ENCODE measurements around the gene MGAT3.

DNA sequence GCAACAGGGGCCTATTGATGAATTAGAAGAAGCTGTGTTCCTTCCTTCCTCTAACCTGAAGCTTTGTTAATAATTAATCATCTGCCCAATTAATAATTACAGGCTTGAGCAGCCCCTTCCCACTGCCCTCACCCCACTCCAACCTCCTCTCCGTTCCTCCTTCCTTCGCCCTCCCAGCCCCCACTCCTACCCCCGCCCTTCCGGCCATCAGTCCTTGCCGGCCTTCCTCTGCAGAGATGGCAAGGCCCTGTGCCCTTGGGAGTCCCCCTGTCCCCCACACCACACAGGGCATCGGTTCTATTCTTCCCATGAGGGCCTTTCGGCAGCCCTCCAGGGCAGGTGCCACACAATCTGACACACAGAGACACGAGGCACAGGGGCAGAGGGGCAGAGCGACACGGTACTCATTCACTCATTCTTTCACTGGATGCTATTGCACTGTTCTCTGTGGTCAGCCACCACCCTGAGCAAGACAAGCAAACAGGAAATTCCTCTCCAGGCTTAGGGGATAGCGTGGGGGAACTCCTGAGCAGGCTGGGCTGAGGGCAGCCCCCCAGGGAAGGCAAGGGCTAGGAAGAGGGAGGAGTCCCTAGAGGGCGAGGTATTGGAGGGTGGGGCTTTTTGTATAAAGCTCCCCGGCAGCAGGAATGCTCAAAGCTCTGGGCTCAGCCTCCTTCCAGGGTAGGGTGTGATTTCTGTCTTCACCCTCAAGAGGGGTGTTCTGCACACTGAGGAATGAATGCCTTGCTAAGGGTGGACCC, 14.7 kb downstream of the MGAT3 start:
- TF ChIP-seq EP300 (IDR thresholded peaks at IDR 0.05; ENCODE audit: borderline replicate concordance in 1 of 2, low read depth in 1 of 2, low read length in 1 of 2) = no peak
- TF ChIP-seq GABPA (IDR thresholded peaks at IDR 0.05; ENCODE audit: low read depth) = no peak
- TF ChIP-seq, protein P1, sequence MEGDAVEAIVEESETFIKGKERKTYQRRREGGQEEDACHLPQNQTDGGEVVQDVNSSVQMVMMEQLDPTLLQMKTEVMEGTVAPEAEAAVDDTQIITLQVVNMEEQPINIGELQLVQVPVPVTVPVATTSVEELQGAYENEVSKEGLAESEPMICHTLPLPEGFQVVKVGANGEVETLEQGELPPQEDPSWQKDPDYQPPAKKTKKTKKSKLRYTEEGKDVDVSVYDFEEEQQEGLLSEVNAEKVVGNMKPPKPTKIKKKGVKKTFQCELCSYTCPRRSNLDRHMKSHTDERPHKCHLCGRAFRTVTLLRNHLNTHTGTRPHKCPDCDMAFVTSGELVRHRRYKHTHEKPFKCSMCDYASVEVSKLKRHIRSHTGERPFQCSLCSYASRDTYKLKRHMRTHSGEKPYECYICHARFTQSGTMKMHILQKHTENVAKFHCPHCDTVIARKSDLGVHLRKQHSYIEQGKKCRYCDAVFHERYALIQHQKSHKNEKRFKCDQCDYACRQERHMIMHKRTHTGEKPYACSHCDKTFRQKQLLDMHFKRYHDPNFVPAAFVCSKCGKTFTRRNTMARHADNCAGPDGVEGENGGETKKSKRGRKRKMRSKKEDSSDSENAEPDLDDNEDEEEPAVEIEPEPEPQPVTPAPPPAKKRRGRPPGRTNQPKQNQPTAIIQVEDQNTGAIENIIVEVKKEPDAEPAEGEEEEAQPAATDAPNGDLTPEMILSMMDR (IDR thresholded peaks at IDR 0.05) = no peak
- TF ChIP-seq POLR2AphosphoS5 (IDR thresholded peaks at IDR 0.05; ENCODE audit: low read depth, low read length) = no peak
- TF ChIP-seq JUND (IDR thresholded peaks at IDR 0.05) = no peak
- no peak for TF ChIP-seq EZH2phosphoT487 (IDR thresholded peaks at IDR 0.05; ENCODE audit: borderline replicate concordance, low read depth)
- no peak for TF ChIP-seq TAF1 (IDR thresholded peaks at IDR 0.05; ENCODE audit: borderline replicate concordance, low read depth, low read length)
- TF ChIP-seq FOXM1 (IDR thresholded peaks at IDR 0.05; ENCODE audit: low read depth) = no peak
- TF ChIP-seq RCOR1 (IDR thresholded peaks at IDR 0.05; ENCODE audit: low read length) = no peak
- TF ChIP-seq ELF1 (IDR thresholded peaks at IDR 0.05) = no peak
- TF ChIP-seq GATA2 (CRISPR knock-in tag; IDR thresholded peaks at IDR 0.05) = no peak
- TF ChIP-seq YY1 (IDR thresholded peaks at IDR 0.05; ENCODE audit: low read depth) = no peak
- TF ChIP-seq, protein P2, sequence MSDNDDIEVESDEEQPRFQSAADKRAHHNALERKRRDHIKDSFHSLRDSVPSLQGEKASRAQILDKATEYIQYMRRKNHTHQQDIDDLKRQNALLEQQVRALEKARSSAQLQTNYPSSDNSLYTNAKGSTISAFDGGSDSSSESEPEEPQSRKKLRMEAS (IDR thresholded peaks at IDR 0.05; ENCODE audit: low read depth) = no peak

Data from SK-N-SH (cell line).